Endothelial cell of umbilical vein (primary cell): ENCODE data around the gene FTO.

ENCODE experiments used
- FOS ChIP-seq: IDR thresholded peaks from 2 replicates; pipeline ENCODE4 v1.6.1; 2011; ENCODE audit warnings: mild to moderate bottlenecking, low read length, moderate library complexity, borderline replicate concordance; ENCODE audit not compliant: insufficient read depth
- POLR2A ChIP-seq: IDR thresholded peaks from 2 replicates; pipeline ENCODE4 v1.6.1; 2012; ENCODE audit warnings: low read depth, mild to moderate bottlenecking, control low read depth, low read length
- TF ChIP-seq, protein P1 (sequence below), 2 donors: IDR thresholded peaks; 1 replicate in 1 of 2; 2 replicates in 1 of 2; pipeline ENCODE4 v1.5.1; 2011; ENCODE audit warnings: low read length in 2 of 2, mild to moderate bottlenecking in 2 of 2, moderate library complexity in 2 of 2, control low read depth in 1 of 2, inconsistent platforms in 1 of 2, low read depth in 1 of 2; ENCODE audit not compliant: insufficient read depth in 1 of 2; ENCODE audit errors: extremely low read depth in 1 of 2
- TF ChIP-seq, protein P2 (sequence below): IDR thresholded peaks from 2 replicates; pipeline ENCODE4 v1.6.1; 2011; ENCODE audit not compliant: insufficient read depth, insufficient read length

DNA sequence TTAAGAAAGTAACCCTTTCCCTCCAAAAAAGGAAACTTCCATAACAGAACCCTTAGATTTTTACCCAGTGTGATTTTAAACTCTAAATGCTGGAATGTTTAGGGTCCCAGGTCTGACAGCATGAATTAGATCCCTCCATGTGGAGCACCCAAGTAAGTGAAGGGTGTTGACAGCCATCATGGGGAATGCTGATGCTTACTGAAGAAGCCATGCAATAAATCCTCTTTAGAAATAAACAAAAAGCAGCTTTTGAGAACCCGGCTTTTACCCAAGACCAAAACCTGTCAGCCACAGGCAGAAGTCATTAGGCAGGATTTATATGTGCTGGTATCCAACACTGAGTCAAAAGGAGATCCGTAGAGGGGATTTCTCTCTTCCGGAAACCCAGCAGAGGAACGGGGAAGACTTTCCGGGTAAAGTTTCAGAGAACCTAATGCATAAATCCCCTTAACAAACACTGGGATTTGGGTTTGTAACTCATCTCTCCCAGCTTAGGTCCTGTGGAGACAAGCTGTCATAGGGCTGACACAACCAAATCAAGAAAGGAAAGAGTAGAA, 295.1 kb downstream of the FTO start:
- TF ChIP-seq POLR2A = no peak
- TF ChIP-seq, protein P1, sequence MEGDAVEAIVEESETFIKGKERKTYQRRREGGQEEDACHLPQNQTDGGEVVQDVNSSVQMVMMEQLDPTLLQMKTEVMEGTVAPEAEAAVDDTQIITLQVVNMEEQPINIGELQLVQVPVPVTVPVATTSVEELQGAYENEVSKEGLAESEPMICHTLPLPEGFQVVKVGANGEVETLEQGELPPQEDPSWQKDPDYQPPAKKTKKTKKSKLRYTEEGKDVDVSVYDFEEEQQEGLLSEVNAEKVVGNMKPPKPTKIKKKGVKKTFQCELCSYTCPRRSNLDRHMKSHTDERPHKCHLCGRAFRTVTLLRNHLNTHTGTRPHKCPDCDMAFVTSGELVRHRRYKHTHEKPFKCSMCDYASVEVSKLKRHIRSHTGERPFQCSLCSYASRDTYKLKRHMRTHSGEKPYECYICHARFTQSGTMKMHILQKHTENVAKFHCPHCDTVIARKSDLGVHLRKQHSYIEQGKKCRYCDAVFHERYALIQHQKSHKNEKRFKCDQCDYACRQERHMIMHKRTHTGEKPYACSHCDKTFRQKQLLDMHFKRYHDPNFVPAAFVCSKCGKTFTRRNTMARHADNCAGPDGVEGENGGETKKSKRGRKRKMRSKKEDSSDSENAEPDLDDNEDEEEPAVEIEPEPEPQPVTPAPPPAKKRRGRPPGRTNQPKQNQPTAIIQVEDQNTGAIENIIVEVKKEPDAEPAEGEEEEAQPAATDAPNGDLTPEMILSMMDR (IDR thresholded peaks at IDR 0.05; ENCODE audit: extremely low read depth in 1 of 2, insufficient read depth in 1 of 2, low read depth in 1 of 2, low read length in 2 of 2) = no peak
- TF ChIP-seq, protein P2, sequence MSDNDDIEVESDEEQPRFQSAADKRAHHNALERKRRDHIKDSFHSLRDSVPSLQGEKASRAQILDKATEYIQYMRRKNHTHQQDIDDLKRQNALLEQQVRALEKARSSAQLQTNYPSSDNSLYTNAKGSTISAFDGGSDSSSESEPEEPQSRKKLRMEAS = no peak
- no peak for TF ChIP-seq FOS
